OCI-LY7 (cell line): Measurements from ENCODE around the gene GGA3.

ENCODE experiments used
- CTCF ChIP-seq: fragments of 200-600 bp; sonication (generic); conservative IDR thresholded peaks from 2 replicates; pipeline ENCODE4 v1.5.1; 2014; ENCODE audit warnings: mild to moderate bottlenecking, antibody characterized with exemption, low read length, moderate library complexity, mixed read lengths
- EZH2phosphoT487 ChIP-seq: fragments of 200-600 bp; sonication (generic); IDR thresholded peaks from 2 replicates; pipeline ENCODE4 v1.6.1; 2018; ENCODE audit warnings: low read depth, borderline replicate concordance, mild to moderate bottlenecking, mixed run types, antibody characterized with exemption, low read length, moderate library complexity, mixed read lengths

DNA sequence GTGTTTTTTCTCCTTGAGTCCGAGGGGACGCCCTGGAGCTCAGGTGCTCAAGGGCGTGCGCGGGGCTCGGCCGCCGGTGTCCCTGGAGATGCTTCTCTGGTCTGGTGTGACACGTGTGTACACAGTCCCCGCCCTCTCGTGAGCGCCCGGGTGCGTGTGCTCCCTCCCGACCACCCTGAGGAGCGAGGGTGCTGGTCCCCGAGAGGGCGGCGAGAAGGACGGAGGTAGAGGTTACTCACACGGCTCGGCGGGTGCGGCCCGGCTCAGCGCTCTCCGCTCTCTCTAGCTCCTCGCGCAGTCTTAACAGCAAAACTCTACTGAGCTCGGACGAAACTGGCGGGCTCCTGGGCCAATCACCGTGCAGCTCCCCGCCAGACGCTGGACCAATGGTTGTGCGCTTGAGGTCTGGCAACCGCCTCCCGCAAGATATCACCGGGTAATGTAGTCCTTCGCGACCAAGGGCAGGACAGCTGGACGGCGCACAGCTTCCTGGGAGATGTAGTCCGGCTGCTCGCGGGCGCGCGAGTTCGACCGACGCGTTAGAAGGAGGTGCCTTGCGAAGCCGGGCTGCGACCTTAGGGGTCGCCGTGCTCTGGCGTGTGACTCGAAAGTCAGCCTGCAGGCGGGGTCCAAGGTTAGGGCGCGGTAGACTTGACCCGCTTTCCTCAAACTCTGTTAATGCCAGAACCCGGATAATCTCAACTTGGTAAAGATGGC is 27.9 kb upstream of the GGA3 start, which contains the start of gene SLC25A19:
- TF ChIP-seq CTCF (peak; percentile 69), EZH2phosphoT487 (no peak)
